K562 (cell line): Measurements from ENCODE around the gene FBP2. TPM values are rescaled to one million over a fixed set of nuclear protein-coding genes. Genes with fewer than 3 reads are reported as not detected.

Source experiments
- ATAC-seq: fragments of 200-7000 bp; cut with Tn5 transposase; 3 replicates; pipeline ENCODE4 v1.9.1; 2020; ENCODE audit warnings: moderate library complexity
- BruUV-seq: library from RNA; stranded (reverse); fragments of 400-500 nt; replicated peaks from 2 replicates; lab custom pipeline; 2021; lab: Mats Ljungman, UMichigan
- CTCF ChIA-PET: fragments of 300-600 bp; formaldehyde crosslinking; extraction: SDS; loops from one replicate; lab custom pipeline; 2021; ENCODE audit warnings: low intra/inter-chr PET ratio; lab: Yijun Ruan, JAX
- POLR2A ChIA-PET: fragments of 300-600, 350-650 bp; sonication (Branson Sonifier 250); formaldehyde crosslinking; extraction: SDS; loops from one replicate; lab custom pipeline; 2021; ENCODE audit warnings: antibody characterized with exemption, inconsistent platforms; lab: Yijun Ruan, JAX
- DNase-seq, 4 experiments: peaks; one replicate each; pipeline versions ENCODE4 v3.0.0 to v3.0.0-alpha.2; 2011 to 2018; ENCODE audit warnings: low spot score in 3 of 4, mixed read lengths in 3 of 4; ENCODE audit errors: extremely low read depth in 1 of 4
- FAIRE-seq: peaks from 2 replicates; lab custom pipeline; 2011; peaks lifted over from hg19 to GRCh38; lab: Jason Lieb, UNC
- H2AFZ ChIP-seq: 2 replicates; pipeline ENCODE4 v1.6.0; 2011; ENCODE audit warnings: low read depth, low read length, control low read depth, inconsistent platforms
- H3K27ac ChIP-seq: fragments of 200-600 bp; 3 replicates; pipeline ENCODE4 v1.8.0; 2011; ENCODE audit warnings: low read depth, mild to moderate bottlenecking, control low read depth, inconsistent platforms, low read length, moderate library complexity, mixed read lengths; ENCODE audit errors: extremely low read depth
- H3K27me3 ChIP-seq, 2 experiments: fragments of 300-600 bp in 1 of 2; 2 replicates in 1 of 2; 3 replicates in 1 of 2; pipeline versions ENCODE4 v1.6.0 to v1.8.0; 2011; ENCODE audit warnings: inconsistent platforms in 2 of 2, low read length in 2 of 2, mild to moderate bottlenecking in 1 of 2, mixed read lengths in 1 of 2, moderate library complexity in 1 of 2; ENCODE audit not compliant: control insufficient read depth in 2 of 2, insufficient read depth in 2 of 2
- H3K36me3 ChIP-seq: fragments of 300-600 bp; 3 replicates; pipeline ENCODE4 v1.8.0; 2011; ENCODE audit warnings: mild to moderate bottlenecking, low read length, inconsistent platforms; ENCODE audit not compliant: control insufficient read depth, insufficient read depth
- H3K4me1 ChIP-seq, 2 experiments: fragments of 200-600 bp in 1 of 2; replicated peaks in 1 of 2; 2 replicates in 1 of 2; 3 replicates in 1 of 2; pipeline versions ENCODE4 v1.5.1 to v1.8.0; 2011; ENCODE audit warnings: inconsistent platforms in 2 of 2, low read length in 2 of 2, mild to moderate bottlenecking in 1 of 2, mixed read lengths in 1 of 2, moderate library complexity in 1 of 2; ENCODE audit not compliant: control insufficient read depth in 2 of 2, insufficient read depth in 2 of 2
- H3K4me2 ChIP-seq: 2 replicates; pipeline ENCODE4 v1.6.1; 2011; ENCODE audit warnings: low read length, control low read depth, inconsistent platforms, mixed read lengths; ENCODE audit not compliant: insufficient read depth
- H3K4me3 ChIP-seq: fragments of 200-600 bp; sonication (generic), shearing (Covaris generic); 2 replicates; pipeline ENCODE4 v1.5.1; 2016; ENCODE audit warnings: control low read depth, inconsistent platforms
- H3K79me2 ChIP-seq: fragments of 200-600 bp; 3 replicates; pipeline ENCODE4 v1.8.0; 2011; ENCODE audit warnings: low read length, inconsistent platforms; ENCODE audit not compliant: control insufficient read depth, insufficient read depth
- H3K9ac ChIP-seq, 2 experiments: 2 replicates each; pipeline versions ENCODE4 v1.6.0 to v1.6.1; 2011; ENCODE audit warnings: low read depth in 2 of 2, low read length in 2 of 2, control low read depth in 1 of 2, inconsistent platforms in 1 of 2, mild to moderate bottlenecking in 1 of 2, mixed read lengths in 1 of 2; ENCODE audit not compliant: insufficient read depth in 1 of 2
- H3K9me1 ChIP-seq: one replicate; pipeline ENCODE4 v1.6.0; 2011; ENCODE audit warnings: inconsistent platforms, mild to moderate bottlenecking, low read length, moderate library complexity; ENCODE audit not compliant: control insufficient read depth, insufficient read depth
- H3K9me3 ChIP-seq: replicated peaks from 2 replicates; pipeline ENCODE4 v1.5.1; 2011; ENCODE audit warnings: low read depth, low read length, inconsistent platforms; ENCODE audit not compliant: control insufficient read depth, insufficient read depth
- H4K20me1 ChIP-seq: replicated peaks from 2 replicates; pipeline ENCODE4 v1.6.1; 2011; ENCODE audit warnings: low read length, inconsistent platforms, mixed read lengths; ENCODE audit not compliant: control insufficient read depth, insufficient read depth
- CSDE1 ChIP-seq, 2 experiments: fragments of 450-650 bp; IDR thresholded peaks; 2 replicates each; pipeline ENCODE4 v1.6.1; 2016; ENCODE audit warnings: mild to moderate bottlenecking in 1 of 2
- EGR1 ChIP-seq: fragments of 450-650 bp; conservative IDR thresholded peaks from 2 replicates; pipeline ENCODE4 v1.6.1; 2017; ENCODE audit warnings: mild to moderate bottlenecking
- FIP1L1 ChIP-seq: fragments of 200-400 bp; formaldehyde crosslinking; IDR thresholded peaks from 2 replicates; pipeline ENCODE4 v1.6.1; 2018; ENCODE audit warnings: mild to moderate bottlenecking, low read depth, low read length; ENCODE audit not compliant: poor library complexity, severe bottlenecking
- HNRNPH1 ChIP-seq: fragments of 200-400 bp; formaldehyde crosslinking; optimal IDR thresholded peaks from 2 replicates; pipeline ENCODE3; 2017; ENCODE audit warnings: low read depth, mild to moderate bottlenecking, low read length, moderate library complexity
- MCM2 ChIP-seq: fragments of 450-650 bp; IDR thresholded peaks from 2 replicates; pipeline ENCODE4 v1.6.1; 2017; ENCODE audit warnings: low read depth, mild to moderate bottlenecking
- NR2F6 ChIP-seq: fragments of 450-650 bp; formaldehyde crosslinking; IDR thresholded peaks from 2 replicates; pipeline ENCODE4 v1.4.0; 2020; ENCODE audit warnings: mild to moderate bottlenecking
- SRSF7 ChIP-seq: fragments of 200-400 bp; formaldehyde crosslinking; optimal IDR thresholded peaks from 2 replicates; pipeline ENCODE3; 2017; ENCODE audit warnings: mild to moderate bottlenecking, low read depth, low read length
- STAT5A ChIP-seq: IDR thresholded peaks from 2 replicates; pipeline ENCODE4 v1.6.1; 2012; ENCODE audit warnings: low read length, inconsistent platforms, borderline replicate concordance
- TBP ChIP-seq: optimal IDR thresholded peaks from 2 replicates; pipeline ENCODE3; 2011; ENCODE audit warnings: low read depth, low read length, improper control_type of control experiment
- ZNF133 ChIP-seq: fragments of 250-450 bp; sonication (Bioruptor Pico); IDR thresholded peaks from 2 replicates; pipeline ENCODE4 v1.4.0; 2020; ENCODE audit warnings: mild to moderate bottlenecking
- ZNF23 ChIP-seq: fragments of 250-450 bp; sonication (Bioruptor Pico); IDR thresholded peaks from 2 replicates; pipeline ENCODE4 v1.4.0; 2020; ENCODE audit warnings: mild to moderate bottlenecking
- ZNF780A ChIP-seq: fragments of 250-450 bp; sonication (Bioruptor Pico); IDR thresholded peaks from 2 replicates; pipeline ENCODE4 v1.5.0; 2021; ENCODE audit warnings: mild to moderate bottlenecking
- WGBS: fragments of 100-300 bp; shearing (Covaris generic); methylation state at CpG from one replicate; pipeline ENCODE4 v1.1.6; 2016; ENCODE audit warnings: low coverage, mixed read lengths; ENCODE audit not compliant: insufficient coverage; ENCODE audit errors: missing lambda C conversion rate; 5-methylcytosine and 5-hydroxymethylcytosine counted together
- in situ Hi-C: fragments of 300-500 bp; cut with MboI; formaldehyde crosslinking; loops from 4 replicates; pipeline ENCODE4 v1.15.0; 2018; ENCODE audit warnings: inconsistent platforms, mixed read lengths
- intact Hi-C: fragments of 100-400 bp; cut with micrococcal nuclease; formaldehyde crosslinking; loops from 2 replicates; pipeline ENCODE4 v1.14.2; 2022
- polyA plus RNA-seq, 8 experiments: library from polyadenylated mRNA; depleted of rRNA in 4 of 8; stranded (reverse) in 5 of 8; unstranded in 3 of 8; fragments of >200 nt; fragmentation: Nextera tagmentation in 2 of 8; fragmentation: Illumina TruSeq in 1 of 8; extraction: Ambion mirVana in 2 of 8; extraction: Trizol in 1 of 8; gene quantifications; 2 replicates each; pipeline versions ENCODE4 v1.2.1 to v1.2.3, GENCODE V29; 2011 to 2014; ENCODE audit warnings: inconsistent platforms in 1 of 8, missing spikeins in 1 of 8
- total RNA-seq, 7 experiments: library from RNA; depleted of rRNA in 6 of 7; stranded (reverse); fragments of >200 nt in 6 of 7; fragmentation: Illumina TruSeq in 2 of 7; extraction: Trizol in 2 of 7; gene quantifications; 2 replicates each; pipeline versions ENCODE4 v1.2.1 to v1.2.3, GENCODE V29; 2011 to 2021; ENCODE audit warnings: low replicate concordance in 1 of 7
- TF ChIP-seq, protein P1 (sequence below): sonication (generic); formaldehyde crosslinking; IDR thresholded peaks from 2 replicates; pipeline ENCODE4 v1.8.1; 2023; ENCODE audit warnings: mild to moderate bottlenecking, missing genetic modification reagents

FBP2 gene
- total and polyA plus RNA-seq, 9 of the 15 experiments (the other 6 are each of a cell fraction or from before 2014, with no cell fraction given) = 0.06 TPM; not detected in 7

GRCh38 chr9:94560237-94560636, 33.4 kb downstream of the FBP2 start:
- Histone ChIP-seq H3K4me3 (no peak overlapping the region), H3K36me3 (no peaks in the 10 kb centered on the region), H3K4me1 (no peaks in the 10 kb centered on the region; a peak in 1 of 5 replicates), H3K4me2 (no peak overlapping the region), H3K9me1 (no peaks in the 10 kb centered on the region), H3K9ac (no peak overlapping the region), H3K27ac (no peak overlapping the region), H3K9me3 (no peaks in the 10 kb centered on the region), H4K20me1 (no peaks in the 10 kb centered on the region), H2AFZ (no peak overlapping the region), H3K27me3 (peaks cover 27 to 42% of the 10 kb centered on the region in 2 experiments), H3K79me2 (no peaks in the 10 kb centered on the region)
- TF ChIP-seq EGR1 = peak; percentile 30; the same call in 1 of the 2 replicates
- TF ChIP-seq FIP1L1 = no peak
- ATAC-seq (no peak), FAIRE-seq (no peak), DNase-seq (no peak)
- intact Hi-C loops (no loop called here), in situ Hi-C loops (no loop called here)
- ChIA-PET CTCF (no interaction called here), POLR2A (interaction anchor here (0.7 kb wide), 1 partner anchor 64 kb away, joined by 3 read pairs; no protein-coding TSS in a partner anchor)
- 7% methylated on average over 6 of the region's 6 CpGs for WGBS
- BruUV-seq = no TSS peak

GRCh38 chr9:94557376-94557775, 36.2 kb downstream of the FBP2 start:
- CTCF ChIA-PET = no interaction called here
- Histone ChIP-seq H3K9me1 (no peaks in the 10 kb centered on the region), H2AFZ (no peak overlapping the region), H3K4me1 (peaks cover 3 to 24% of the 10 kb centered on the region in 2 experiments; a peak in 4 of 5 replicates), H3K27ac (no peak overlapping the region), H3K4me2 (no peak overlapping the region), H3K9ac (no peak overlapping the region), H3K36me3 (no peaks in the 10 kb centered on the region), H3K27me3 (peaks cover 27 to 49% of the 10 kb centered on the region in 2 experiments), H3K9me3 (no peaks in the 10 kb centered on the region), H4K20me1 (no peaks in the 10 kb centered on the region), H3K4me3 (no peak overlapping the region), H3K79me2 (no peaks in the 10 kb centered on the region)
- no peak for DNase-seq
- POLR2A ChIA-PET = no interaction called here
- in situ Hi-C loops = no loop called here
- no peak for ATAC-seq
- no peak for TF ChIP-seq NR2F6 (CRISPR knock-in tag)
- TF ChIP-seq CSDE1 (IDR thresholded peaks at IDR 0.05) = no peak
- no peak for TF ChIP-seq ZNF133 (CRISPR knock-in tag)
- no peak for TF ChIP-seq MCM2
- no peak for TF ChIP-seq TBP
- no peak for TF ChIP-seq SRSF7
- no peak for TF ChIP-seq STAT5A
- TF ChIP-seq ZNF780A (CRISPR knock-in tag) = no peak
- TF ChIP-seq, protein P1, sequence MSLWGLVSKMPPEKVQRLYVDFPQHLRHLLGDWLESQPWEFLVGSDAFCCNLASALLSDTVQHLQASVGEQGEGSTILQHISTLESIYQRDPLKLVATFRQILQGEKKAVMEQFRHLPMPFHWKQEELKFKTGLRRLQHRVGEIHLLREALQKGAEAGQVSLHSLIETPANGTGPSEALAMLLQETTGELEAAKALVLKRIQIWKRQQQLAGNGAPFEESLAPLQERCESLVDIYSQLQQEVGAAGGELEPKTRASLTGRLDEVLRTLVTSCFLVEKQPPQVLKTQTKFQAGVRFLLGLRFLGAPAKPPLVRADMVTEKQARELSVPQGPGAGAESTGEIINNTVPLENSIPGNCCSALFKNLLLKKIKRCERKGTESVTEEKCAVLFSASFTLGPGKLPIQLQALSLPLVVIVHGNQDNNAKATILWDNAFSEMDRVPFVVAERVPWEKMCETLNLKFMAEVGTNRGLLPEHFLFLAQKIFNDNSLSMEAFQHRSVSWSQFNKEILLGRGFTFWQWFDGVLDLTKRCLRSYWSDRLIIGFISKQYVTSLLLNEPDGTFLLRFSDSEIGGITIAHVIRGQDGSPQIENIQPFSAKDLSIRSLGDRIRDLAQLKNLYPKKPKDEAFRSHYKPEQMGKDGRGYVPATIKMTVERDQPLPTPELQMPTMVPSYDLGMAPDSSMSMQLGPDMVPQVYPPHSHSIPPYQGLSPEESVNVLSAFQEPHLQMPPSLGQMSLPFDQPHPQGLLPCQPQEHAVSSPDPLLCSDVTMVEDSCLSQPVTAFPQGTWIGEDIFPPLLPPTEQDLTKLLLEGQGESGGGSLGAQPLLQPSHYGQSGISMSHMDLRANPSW = no peak
- no peak for TF ChIP-seq ZNF23
- no peak for TF ChIP-seq HNRNPH1
- no peak for FAIRE-seq
- WGBS = 13% methylated on average over 4 of the region's 4 CpGs
- no TSS peak for BruUV-seq
- intact Hi-C loops = loop anchor here (10.0 kb wide), 1 partner anchor 567 kb away; no protein-coding TSS in a partner anchor
